Spleen (tissue), 11 donors: Measurements from ENCODE around the gene FAM210A. TPM values are rescaled to one million over a fixed set of nuclear protein-coding genes. Genes with fewer than 3 reads are reported as not detected.

ENCODE experiments used
- DNase-seq: peaks from one replicate; pipeline ENCODE4 v3.0.0-alpha.2; 2020
- H3K27ac ChIP-seq, 8 donors: fragments of 200-600 bp; sonication (generic) in 7 of 8; 1 replicate in 4 of 8; 2 replicates in 4 of 8; pipeline versions ENCODE4 v1.5.0 to v1.8.0; 2016 to 2021; ENCODE audit warnings: inconsistent platforms in 4 of 8, mild to moderate bottlenecking in 4 of 8, moderate library complexity in 1 of 8
- H3K27me3 ChIP-seq, 7 donors: fragments of 200-600 bp; sonication (generic) in 6 of 7; replicated peaks in 1 of 7; 1 replicate in 4 of 7; 2 replicates in 3 of 7; pipeline versions ENCODE4 v1.5.0 to v1.8.0; 2016 to 2021; ENCODE audit warnings: inconsistent platforms in 3 of 7, mild to moderate bottlenecking in 1 of 7
- H3K36me3 ChIP-seq, 6 donors: fragments of 200-600 bp; sonication (generic) in 5 of 6; 1 replicate in 4 of 6; 2 replicates in 2 of 6; pipeline versions ENCODE4 v1.5.0 to v1.8.0; 2016 to 2021; ENCODE audit warnings: inconsistent platforms in 2 of 6
- H3K4me1 ChIP-seq, 6 donors: fragments of 200-600 bp; sonication (generic) in 5 of 6; 1 replicate in 3 of 6; 2 replicates in 3 of 6; pipeline versions ENCODE4 v1.5.0 to v1.8.0; 2016 to 2021; ENCODE audit warnings: inconsistent platforms in 3 of 6
- H3K4me3 ChIP-seq, 8 donors: fragments of 200-600 bp; sonication (generic) in 7 of 8; 1 replicate in 4 of 8; 2 replicates in 4 of 8; pipeline versions ENCODE4 v1.5.0 to v1.8.0; 2016 to 2021; ENCODE audit warnings: inconsistent platforms in 4 of 8, mild to moderate bottlenecking in 4 of 8, moderate library complexity in 2 of 8
- H3K9me3 ChIP-seq, 8 donors: fragments of 200-600 bp; sonication (generic) in 7 of 8; 1 replicate in 4 of 8; 2 replicates in 4 of 8; pipeline versions ENCODE4 v1.5.0 to v1.8.0; 2016 to 2021; ENCODE audit warnings: inconsistent platforms in 4 of 8
- POLR2A ChIP-seq, 3 donors: fragments of 450-650 bp; IDR thresholded peaks; one replicate each; pipeline ENCODE4 v1.5.1; 2017; ENCODE audit warnings: antibody characterized with exemption in 3 of 3, mild to moderate bottlenecking in 1 of 3
- POLR2AphosphoS5 ChIP-seq, 3 donors: sonication (generic); formaldehyde crosslinking; IDR thresholded peaks; one replicate each; pipeline ENCODE4 v1.5.1; 2017; ENCODE audit warnings: antibody characterized with exemption in 3 of 3
- WGBS, 5 donors: extraction: QIAGEN DNeasy Blood & Tissue Kit in 3 of 5; methylation state at CpG; one replicate each; pipeline versions ENCODE4 v1.1.5 to v1.1.7; 2013 to 2018; 5-methylcytosine and 5-hydroxymethylcytosine counted together
- intact Hi-C: fragments of 100-400 bp; cut with DNase I; formaldehyde crosslinking; loops from one replicate; pipeline ENCODE4 v1.15.0; 2023; ENCODE audit warnings: low total_unique reads
- polyA plus RNA-seq, 3 donors: library from polyadenylated mRNA; stranded (reverse); fragments of 200-250 nt; gene quantifications; one replicate each; pipeline ENCODE4 v1.2.1, GENCODE V29; 2013
- total RNA-seq, 7 donors: library from RNA; depleted of rRNA in 3 of 7; stranded (reverse); fragments of >200 nt in 3 of 7; fragmentation: NEBNext Ultra II Directional in 4 of 7; extraction: Animal tissue kit (Norgen Biotek cat#: 25700) in 4 of 7; gene quantifications; one replicate each; pipeline versions ENCODE4 v1.1.0 to v1.2.1, GENCODE V29; 2016 to 2021
- TF ChIP-seq, protein P1 (sequence below), 11 experiments: fragments of 200-600 bp in 7 of 11; fragments of 450-650 bp in 4 of 11; sonication (generic) in 4 of 11; IDR thresholded peaks in 8 of 11; conservative IDR thresholded peaks in 3 of 11; 1 replicate in 7 of 11; 2 replicates in 4 of 11; pipeline versions ENCODE4 v1.4.0 to v1.8.0; 2016 to 2021; ENCODE audit warnings: antibody characterized with exemption in 11 of 11, inconsistent platforms in 4 of 11, mild to moderate bottlenecking in 1 of 11
- donor health status: healthy with polysubstance abuse.
- donor health status: DM: no; HTN: no; CAD: no; lungs with moderate emphysema.
- donor health status: DM: no; HTN: no; CAD: no.
- donor health status: Bipolar disorder and iron deficiency.
- donor health status: healthy.
- donor health status: DM: no; HTN: no; CAD: no.
- donor health status: DM: yes; HTN: yes; CAD: no.

Gene FAM210A
- total and polyA plus RNA-seq, 10 donors: 2.7 to 16.2 (median 8.7) TPM

DNA sequence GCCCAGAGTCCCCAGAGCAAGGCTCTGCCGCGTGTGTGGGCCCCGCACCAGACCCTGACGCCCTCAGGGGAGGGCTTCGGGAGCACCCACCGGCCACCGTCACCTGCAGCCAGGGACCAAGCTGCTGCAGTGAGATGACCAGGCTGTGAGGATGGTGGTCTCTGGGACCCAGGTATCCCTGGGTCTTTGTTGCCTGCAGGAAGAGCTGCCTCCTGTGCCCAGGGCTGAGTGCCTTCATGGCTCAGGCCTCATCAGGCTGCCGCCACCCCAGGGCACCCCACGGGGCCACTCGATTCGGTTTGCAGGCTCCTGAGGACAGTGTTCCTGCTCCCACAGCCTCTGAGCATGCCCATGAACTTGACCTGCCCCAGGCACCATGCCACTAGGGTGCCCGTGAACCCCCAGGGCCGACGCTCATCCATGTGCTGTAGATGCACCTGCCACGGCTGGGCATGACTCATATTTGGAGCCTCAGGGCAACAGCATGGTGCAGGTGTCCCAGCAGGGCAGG lies 109.8 kb downstream of the FAM210A start:
- peaks cover 28 to 69% (median 54%) of the 10 kb centered on the region in 6 donors for H3K4me1 ChIP-seq

DNA sequence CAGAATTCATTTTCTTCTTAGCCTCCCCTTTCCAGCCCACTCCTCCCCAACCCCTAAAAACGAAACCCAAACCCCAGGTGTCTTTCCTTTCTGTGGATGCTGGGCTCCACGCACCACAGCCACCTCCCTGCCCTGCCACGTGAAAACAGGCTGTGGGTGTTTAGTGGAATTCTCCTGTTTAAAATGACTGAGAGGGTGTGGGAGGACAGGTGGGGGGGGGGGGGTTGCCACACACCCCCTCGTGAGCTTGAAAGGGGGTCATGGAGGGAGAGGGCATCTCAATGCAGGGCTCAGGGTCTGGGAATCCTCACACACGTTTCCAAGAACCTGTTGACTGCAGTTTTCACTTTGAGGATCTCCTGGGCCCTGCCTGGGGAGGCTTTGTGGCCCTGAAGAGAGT lies 110.3 kb downstream of the FAM210A start:
- Histone ChIP-seq H3K4me3 (no peak overlapping the region), H3K27me3 (peaks cover 0 to 9% (median 0%) of the 10 kb centered on the region in 7 donors), H3K4me1 (peaks cover 30 to 74% (median 59%) of the 10 kb centered on the region in 6 donors), H3K9me3 (no peaks in the 10 kb centered on the region), H3K36me3 (peaks cover 0 to 3% (median 0%) of the 10 kb centered on the region in 6 donors), H3K27ac (peak overlapping the region in 2 of 8 donors; percentile 9 to 68)
- WGBS, 5 donors: 51 to 69% (median 57%) methylated on average over 5 of the region's 5 CpGs
- DNase-seq: no peak
- intact Hi-C loops: no loop called here
- no peak for TF ChIP-seq POLR2AphosphoS5 (IDR thresholded peaks at IDR 0.05)
- no peak for TF ChIP-seq POLR2A (IDR thresholded peaks at IDR 0.05)
- TF ChIP-seq, protein P1, sequence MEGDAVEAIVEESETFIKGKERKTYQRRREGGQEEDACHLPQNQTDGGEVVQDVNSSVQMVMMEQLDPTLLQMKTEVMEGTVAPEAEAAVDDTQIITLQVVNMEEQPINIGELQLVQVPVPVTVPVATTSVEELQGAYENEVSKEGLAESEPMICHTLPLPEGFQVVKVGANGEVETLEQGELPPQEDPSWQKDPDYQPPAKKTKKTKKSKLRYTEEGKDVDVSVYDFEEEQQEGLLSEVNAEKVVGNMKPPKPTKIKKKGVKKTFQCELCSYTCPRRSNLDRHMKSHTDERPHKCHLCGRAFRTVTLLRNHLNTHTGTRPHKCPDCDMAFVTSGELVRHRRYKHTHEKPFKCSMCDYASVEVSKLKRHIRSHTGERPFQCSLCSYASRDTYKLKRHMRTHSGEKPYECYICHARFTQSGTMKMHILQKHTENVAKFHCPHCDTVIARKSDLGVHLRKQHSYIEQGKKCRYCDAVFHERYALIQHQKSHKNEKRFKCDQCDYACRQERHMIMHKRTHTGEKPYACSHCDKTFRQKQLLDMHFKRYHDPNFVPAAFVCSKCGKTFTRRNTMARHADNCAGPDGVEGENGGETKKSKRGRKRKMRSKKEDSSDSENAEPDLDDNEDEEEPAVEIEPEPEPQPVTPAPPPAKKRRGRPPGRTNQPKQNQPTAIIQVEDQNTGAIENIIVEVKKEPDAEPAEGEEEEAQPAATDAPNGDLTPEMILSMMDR (IDR thresholded peaks at IDR 0.05 in 8 of 11, conservative IDR thresholded peaks at IDR 0.05 in 3 of 11): no peak

More for the DNA sequence above, 109.8 kb downstream of the FAM210A start:
- WGBS, 5 donors: 73 to 93% (median 87%) methylated on average over 5 to 15 of the region's 15 CpGs
- peaks cover 0 to 9% (median 2%) of the 10 kb centered on the region in 6 donors for H3K36me3 ChIP-seq
- TF ChIP-seq POLR2AphosphoS5 (IDR thresholded peaks at IDR 0.05) (no peak), POLR2A (IDR thresholded peaks at IDR 0.05) (no peak)
- TF ChIP-seq, protein P1 (IDR thresholded peaks at IDR 0.05 in 8 of 11, conservative IDR thresholded peaks at IDR 0.05 in 3 of 11): no peak
- no peak overlapping the region for H3K27ac ChIP-seq
- peak; percentile 73 for DNase-seq
- H3K27me3 ChIP-seq: peaks cover 0 to 6% (median 0%) of the 10 kb centered on the region in 7 donors
- intact Hi-C loops: no loop called here
- H3K4me3 ChIP-seq: no peak overlapping the region
- H3K9me3 ChIP-seq: no peaks in the 10 kb centered on the region

DNA sequence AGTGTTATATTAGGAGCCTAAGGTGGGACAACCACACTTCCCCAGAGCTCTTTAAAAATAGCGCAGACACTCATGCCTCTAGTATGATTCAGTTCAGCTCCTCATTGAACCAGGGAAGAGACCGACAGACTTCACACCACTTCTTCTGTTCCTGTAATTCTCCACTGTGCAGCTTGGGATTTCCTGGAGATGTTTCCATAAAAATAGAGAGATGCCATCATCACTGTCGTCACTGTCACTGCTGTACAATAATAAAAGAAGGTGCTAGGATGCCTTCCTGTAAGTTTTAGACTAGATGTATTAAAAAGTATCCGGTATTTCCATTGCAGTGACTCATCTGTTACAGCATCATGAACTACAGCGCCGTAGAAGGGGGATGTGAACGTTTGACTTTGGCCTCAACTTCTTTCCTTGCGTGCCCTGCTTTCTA lies 110.9 kb downstream of the FAM210A start:
- Histone ChIP-seq H3K27me3 (peaks cover 0 to 11% (median 0%) of the 10 kb centered on the region in 7 donors), H3K9me3 (no peaks in the 10 kb centered on the region), H3K36me3 (no peaks in the 10 kb centered on the region), H3K4me1 (peaks cover 30 to 80% (median 65%) of the 10 kb centered on the region in 6 donors), H3K4me3 (no peak overlapping the region), H3K27ac (peak overlapping the region in 4 of 8 donors; percentile 51 to 77 (median 65))
- DNase-seq: no peak
- intact Hi-C loops: no loop called here
- 56 to 65% (median 59%) methylated on average over 8 of the region's 8 CpGs for WGBS, 5 donors
- TF ChIP-seq POLR2A (IDR thresholded peaks at IDR 0.05) (no peak), POLR2AphosphoS5 (IDR thresholded peaks at IDR 0.05) (no peak)

DNA sequence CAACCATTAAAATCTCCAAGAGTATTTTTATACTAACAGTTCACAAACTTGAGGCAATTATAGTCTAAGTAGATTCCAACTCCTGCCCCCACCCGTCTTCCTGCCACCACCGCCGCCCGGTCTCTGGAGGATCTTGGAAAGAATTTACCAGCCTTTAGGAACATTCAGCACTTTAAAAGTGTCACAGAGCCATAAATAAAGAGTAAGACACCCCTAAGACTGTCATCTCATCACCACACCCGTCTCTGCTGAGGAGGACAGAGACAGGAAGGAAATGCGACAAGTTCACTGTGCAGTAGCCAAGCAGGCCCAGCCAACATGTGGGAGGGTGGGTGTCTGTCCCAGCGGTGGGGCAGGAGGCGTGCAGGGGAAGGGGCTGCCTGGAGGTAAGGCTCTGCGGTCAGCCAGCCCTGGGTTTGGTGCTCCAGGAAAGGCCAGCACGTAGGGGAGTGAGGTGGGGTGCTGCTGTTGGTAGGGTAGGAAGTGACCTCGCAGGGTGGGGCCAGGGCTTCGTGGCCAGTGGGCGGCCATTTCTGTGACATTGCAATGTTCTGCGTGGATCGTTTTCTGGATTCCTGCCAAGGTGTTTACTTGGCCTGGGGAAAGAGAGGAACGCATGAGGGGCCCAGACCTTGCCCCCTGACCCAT lies 111.6 kb downstream of the FAM210A start:
- WGBS, 5 donors: 19 to 23% (median 21%) methylated on average over 14 to 16 of the region's 16 CpGs
- peaks cover 0 to 11% (median 0%) of the 10 kb centered on the region in 7 donors for H3K27me3 ChIP-seq
- peak; percentile 34 to 65 (median 44) for TF ChIP-seq POLR2AphosphoS5 (IDR thresholded peaks at IDR 0.05)
- TF ChIP-seq, protein P1 (IDR thresholded peaks at IDR 0.05 in 8 of 11, conservative IDR thresholded peaks at IDR 0.05 in 3 of 11): no peak
- H3K27ac ChIP-seq: peak overlapping the region in 5 of 8 donors; percentile 44 to 77 (median 62)
- intact Hi-C loops: no loop called here
- H3K4me3 ChIP-seq: no peak overlapping the region
- H3K36me3 ChIP-seq: no peaks in the 10 kb centered on the region
- DNase-seq: peak; percentile 78
- no peaks in the 10 kb centered on the region for H3K9me3 ChIP-seq
- peaks cover 30 to 86% (median 71%) of the 10 kb centered on the region in 6 donors for H3K4me1 ChIP-seq
